ENCODE measurements around the gene VPS45. TPM values are rescaled to one million over a fixed set of nuclear protein-coding genes. Genes with fewer than 3 reads are reported as not detected.

The VPS45 gene
- total and polyA plus RNA-seq, 2 of the 8 experiments (the other 6 are each of a cell fraction or from before 2014, with no cell fraction given) = 19.1 to 27.6 TPM

DNA sequence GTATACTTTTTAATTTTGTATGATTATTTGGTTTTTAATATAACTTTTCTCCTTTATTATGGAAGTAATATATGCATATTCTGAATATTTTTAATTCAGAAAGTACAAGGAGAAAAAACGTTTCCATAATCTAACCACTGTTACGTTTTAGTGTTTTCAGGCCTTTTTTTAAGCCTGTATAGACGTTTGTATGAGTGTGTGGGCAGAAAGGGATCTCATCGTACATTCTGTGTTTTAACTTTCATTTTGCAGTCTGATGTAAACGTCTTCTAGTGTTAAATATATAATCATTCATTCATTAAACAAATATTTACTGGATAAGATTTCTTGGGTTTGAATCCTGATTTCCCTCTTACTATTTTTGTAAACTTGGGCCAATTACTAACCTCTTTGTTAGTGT, 44.1 kb downstream of the VPS45 start:
- Histone ChIP-seq H3K4me1 (replicated peaks in 1 of 4; ENCODE audit: control insufficient read depth in 3 of 4, insufficient read depth in 4 of 4, low read length in 3 of 4) (no peaks in the 10 kb centered on the region), H3K9me3 (ENCODE audit: insufficient read depth in 2 of 2, low read depth in 1 of 2, low read length in 1 of 2) (peaks cover 2 to 4% of the 10 kb centered on the region in 2 experiments; a peak in 1 of 4 replicates), H3K4me2 (ENCODE audit: insufficient read depth in 1 of 2, low read depth in 2 of 2, low read length in 2 of 2) (no peak overlapping the region), H2BK20ac (ENCODE audit: low read length) (no peak overlapping the region), H3K23ac (ENCODE audit: insufficient read length) (no peak overlapping the region), H3K4ac (replicated peaks; ENCODE audit: insufficient read length, low read depth, low read length) (no peak overlapping the region), H4K5ac (ENCODE audit: insufficient read length, low read depth, low read length) (no peak overlapping the region), H2BK5ac (ENCODE audit: low read depth, low read length) (no peak overlapping the region), H3K14ac (ENCODE audit: insufficient read length) (no peak overlapping the region), H3K79me1 (ENCODE audit: low read depth, low read length) (no peaks in the 10 kb centered on the region), H3K56ac (replicated peaks; ENCODE audit: insufficient read length, low read depth, low read length) (no peak overlapping the region), H2BK120ac (replicated peaks; ENCODE audit: low read depth, low read length) (no peak overlapping the region), H3K79me2 (ENCODE audit: control insufficient read depth in 1 of 2, insufficient read depth in 2 of 2, low read length in 2 of 2) (no peaks in the 10 kb centered on the region), H3K18ac (ENCODE audit: extremely low read depth, low read length) (no peak overlapping the region), H3K23me2 (ENCODE audit: low read depth, low read length) (no peaks in the 10 kb centered on the region), H2BK15ac (ENCODE audit: low read length) (no peak overlapping the region), H2AFZ (ENCODE audit: low read length) (no peak overlapping the region), H3K27ac (ENCODE audit: low read depth, low read length) (no peak overlapping the region), H3K36me3 (ENCODE audit: control insufficient read depth in 2 of 4, insufficient read depth in 4 of 4, low read length in 3 of 4) (peaks cover 0 to 4% (median 0%) of the 10 kb centered on the region in 4 experiments; a peak in 1 of 8 replicates), H3K4me3 (ENCODE audit: extremely low read depth in 1 of 4, insufficient read depth in 2 of 4, low read depth in 3 of 4, low read length in 4 of 4) (no peak overlapping the region), H4K91ac (replicated peaks; ENCODE audit: insufficient read length, low read length) (no peak overlapping the region), H3K9ac (replicated peaks in 1 of 4; ENCODE audit: extremely low read depth in 1 of 4, low read depth in 3 of 4, low read length in 3 of 4) (no peak overlapping the region), H2BK12ac (ENCODE audit: low read depth, low read length) (no peak overlapping the region), H3K27me3 (replicated peaks in 1 of 4; ENCODE audit: control insufficient read depth in 3 of 4, extremely low read depth in 1 of 4, insufficient read depth in 3 of 4, low read length in 3 of 4) (no peaks in the 10 kb centered on the region), H2AK5ac (ENCODE audit: low read depth, low read length) (no peak overlapping the region), H4K20me1 (replicated peaks in 1 of 2; ENCODE audit: control insufficient read depth in 1 of 2, insufficient read depth in 2 of 2, low read length in 2 of 2) (no peaks in the 10 kb centered on the region), H4K8ac (ENCODE audit: extremely low read depth, insufficient read depth, low read length) (no peak overlapping the region)
- FAIRE-seq (no peak), DNase-seq (ENCODE audit: low read depth in 1 of 2, low spot score in 2 of 2) (no peak)
- TF ChIP-seq GTF2F1 (IDR thresholded peaks at IDR 0.05; ENCODE audit: borderline replicate concordance, low read depth, low read length) (no peak), ZNF274 (IDR thresholded peaks at IDR 0.05; ENCODE audit: borderline replicate concordance, extremely low read depth, low read length) (no peak), SIRT6 (IDR thresholded peaks at IDR 0.05; ENCODE audit: low read length) (no peak), POLR2A (IDR thresholded peaks at IDR 0.05; ENCODE audit: control extremely low read depth in 1 of 2, low read depth in 2 of 2, low read length in 2 of 2) (no peak), SUZ12 (IDR thresholded peaks at IDR 0.05; ENCODE audit: low read length) (no peak), HDAC6 (IDR thresholded peaks at IDR 0.05; ENCODE audit: low read depth, low read length) (no peak), RXRA (IDR thresholded peaks at IDR 0.05; ENCODE audit: insufficient read depth, low read depth, low read length) (no peak)
- WGBS, 2 experiments (ENCODE audit: extremely low coverage in 1 of 2, insufficient coverage in 1 of 2, insufficient read length in 1 of 2, insufficient replicate concordance in 2 of 2, low coverage in 1 of 2, low lambda C conversion rate in 2 of 2, missing lambda C conversion rate in 1 of 2) = 84% methylated on average over 5 of the region's 5 CpGs; no CpG with 5 or more reads in 1 of the 2 experiments
- CTCF ChIA-PET (ENCODE audit: partially characterized antibody) = interaction anchor here (1.3 to 1.8 kb wide), 2 partner anchors 8 to 15 kb away, joined by 3 to 4 read pairs; no protein-coding TSS in a partner anchor
- POLR2A ChIA-PET (ENCODE audit: partially characterized antibody) = no interaction called here

Measured in H1 (cell line).